ENCODE results near the gene ZNF485.
A peak's percentile ranks its signal among the peaks of the same experiment; 100 is the strongest.
"Not testable (repeated sequence)": the region's sequence is repeated elsewhere in the genome, so short reads cannot be mapped to it uniquely, and the experiment has no call there.

The ZNF485 gene

DNA sequence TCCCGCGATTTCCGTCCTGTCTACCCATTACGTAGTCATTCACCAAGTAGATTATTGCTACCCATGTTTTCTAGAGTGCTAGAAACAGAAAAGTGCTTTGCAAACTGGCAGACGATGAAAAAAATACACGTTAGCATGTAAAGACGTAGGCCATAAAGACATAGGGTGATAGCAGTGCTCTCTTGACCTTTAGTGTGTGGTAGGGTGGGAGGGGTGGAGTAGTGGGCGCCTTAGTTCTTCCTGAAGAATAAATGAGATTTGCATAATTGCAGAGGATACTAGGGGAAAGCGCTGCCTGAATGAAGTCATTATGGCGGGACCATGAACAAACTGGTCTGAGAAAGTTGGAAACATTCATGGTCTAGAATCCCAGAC, 948 bp downstream of the ZNF485 start:
- DNase-seq: no peak

DNA sequence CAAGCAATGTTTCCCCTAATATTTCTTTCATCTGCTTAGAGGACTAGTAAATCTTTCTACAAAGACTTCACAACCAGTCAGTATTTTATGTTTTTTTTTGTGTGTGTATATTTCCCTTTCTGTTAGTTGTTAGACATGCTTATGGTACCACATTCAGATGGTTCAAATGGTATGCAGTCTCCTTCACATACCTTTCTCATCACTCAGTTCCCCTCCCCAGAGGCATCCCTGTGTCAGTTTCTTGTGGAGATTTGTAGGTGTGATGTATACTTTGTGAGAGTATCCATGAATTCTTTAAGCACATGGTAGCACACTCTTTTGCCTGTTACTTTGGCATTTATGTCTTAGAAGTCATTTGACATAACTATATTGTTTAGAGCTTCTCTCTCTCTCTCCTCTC, 4.4 kb downstream of the ZNF485 start:
- DNase-seq: no peak

DNA sequence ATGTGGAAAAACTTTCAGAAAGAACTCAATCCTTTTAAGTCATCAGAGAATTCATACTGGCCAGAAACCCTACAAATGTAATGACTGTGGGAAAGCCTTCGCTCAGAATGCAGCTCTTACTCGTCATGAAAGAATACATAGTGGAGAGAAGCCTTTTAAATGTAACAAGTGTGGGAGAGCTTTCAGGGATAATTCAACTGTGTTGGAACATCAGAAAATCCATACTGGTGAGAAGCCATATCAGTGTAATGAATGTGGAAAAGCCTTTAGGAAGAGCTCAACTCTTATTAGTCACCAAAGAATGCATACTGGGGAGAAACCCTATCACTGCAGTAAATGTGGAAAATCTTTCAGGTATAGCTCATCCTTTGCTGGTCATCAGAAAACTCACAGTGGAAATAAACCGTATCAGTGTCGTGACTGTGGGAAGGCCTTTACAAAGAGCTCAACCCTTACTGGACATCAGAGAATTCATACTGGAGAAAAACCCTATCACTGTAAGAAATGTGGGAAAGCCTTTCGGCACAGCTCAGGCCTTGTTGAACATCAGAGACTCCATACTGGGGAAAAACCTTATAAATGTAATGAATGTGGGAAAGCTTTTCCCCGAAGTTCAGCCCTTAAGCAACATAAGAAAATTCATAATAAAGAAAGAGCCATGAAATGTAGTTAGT, 10.6 kb downstream of the ZNF485 start:
- DNase-seq: no peak

DNA sequence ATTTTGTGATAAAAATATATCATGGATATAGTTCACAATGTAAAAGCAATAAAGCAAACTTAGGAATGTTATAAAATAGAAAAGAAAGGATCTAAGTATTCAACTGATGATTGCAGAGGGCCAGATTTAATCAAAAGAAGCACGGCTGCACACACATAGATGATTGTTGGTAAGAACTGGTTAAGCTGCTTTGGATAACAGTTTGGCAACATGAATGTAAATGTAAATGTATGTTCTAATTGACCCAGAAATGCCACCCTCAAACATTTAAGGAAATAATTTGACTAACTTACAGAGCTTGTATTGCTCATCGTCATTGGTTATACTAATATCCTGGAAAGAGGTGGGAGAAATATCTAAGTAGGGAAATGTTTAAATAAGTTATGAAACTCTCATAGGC, 13.1 kb downstream of the ZNF485 start:
- no peak for DNase-seq

DNA sequence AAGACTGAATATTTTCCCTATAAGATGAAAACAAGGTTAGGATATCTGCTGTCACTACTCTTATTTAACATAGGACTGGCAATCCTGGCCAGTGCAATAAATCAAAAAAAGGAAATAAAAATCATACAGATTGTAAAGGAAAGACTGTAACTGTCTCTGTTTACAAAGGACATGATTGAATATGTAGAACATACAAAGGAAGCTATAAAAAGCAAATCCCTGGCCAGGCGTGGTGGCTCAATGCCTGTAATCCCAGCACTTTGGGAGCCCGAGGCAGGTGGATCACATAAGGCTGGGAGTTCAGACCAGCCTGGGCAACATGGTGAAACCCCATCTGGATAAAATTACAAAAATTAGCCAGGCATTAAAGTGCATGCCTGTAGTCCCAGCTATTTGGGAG, 15.8 kb downstream of the ZNF485 start:
- no peak for DNase-seq

DNA sequence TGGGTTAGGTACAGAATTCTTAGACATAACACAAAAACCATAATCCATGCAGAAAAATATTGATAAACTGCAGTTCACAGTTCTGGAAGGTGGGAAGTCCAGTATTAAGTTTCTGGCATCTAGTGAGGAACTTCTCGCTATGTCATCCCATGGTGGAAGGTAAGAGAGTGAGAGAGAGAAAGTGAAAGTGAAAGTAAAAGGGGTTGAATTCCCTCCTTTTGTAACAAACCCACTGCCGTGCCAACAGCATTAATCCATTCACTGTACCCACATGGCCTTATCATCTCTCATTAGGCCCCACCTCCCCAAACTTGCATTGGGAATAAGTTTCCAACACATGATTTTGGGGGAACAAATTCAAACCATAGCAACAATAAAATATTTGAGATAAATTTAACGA, 17.1 kb downstream of the ZNF485 start:
- DNase-seq: peak in 1 of 2 donors; percentile 46

DNA sequence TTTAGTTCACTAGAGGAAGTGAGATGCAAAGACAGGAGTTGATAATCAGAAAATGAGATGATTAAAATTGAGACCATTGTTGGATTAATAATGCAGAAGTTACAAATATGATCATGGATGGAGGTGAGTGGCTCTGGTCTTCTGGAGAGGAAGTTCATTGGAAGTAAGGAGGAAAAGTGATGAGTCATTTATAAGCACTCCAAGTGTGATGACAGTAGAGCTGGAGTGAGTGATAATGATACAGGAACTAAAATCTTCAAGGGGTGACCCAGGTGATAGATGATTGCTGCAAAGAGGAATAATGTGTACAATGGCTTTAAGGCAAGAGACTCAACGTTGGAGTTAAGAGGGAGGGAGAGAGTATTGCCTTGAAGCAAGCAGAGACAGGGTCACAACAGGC, 21.7 kb downstream of the ZNF485 start:
- DNase-seq: no peak

DNA sequence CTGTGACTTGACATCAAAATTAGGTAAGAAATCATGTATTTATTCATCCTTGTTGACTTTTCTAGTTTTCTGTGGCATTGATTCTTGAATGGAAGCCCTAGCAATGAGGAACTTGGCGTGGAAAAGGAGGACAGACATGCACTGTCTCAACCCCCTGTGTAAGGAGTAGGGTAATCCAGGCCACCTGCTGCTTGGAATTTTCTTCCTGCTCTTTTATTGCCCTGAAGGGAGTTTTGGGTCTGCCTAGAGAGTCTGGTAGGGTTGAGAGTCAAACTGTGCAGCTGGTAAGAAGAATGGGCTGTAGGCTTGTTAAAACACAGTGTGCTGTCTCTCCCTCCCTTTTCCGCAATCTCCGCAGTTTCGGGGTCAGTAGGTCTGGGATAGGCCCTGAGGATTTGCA, 22.7 kb downstream of the ZNF485 start:
- DNase-seq: no peak

DNA sequence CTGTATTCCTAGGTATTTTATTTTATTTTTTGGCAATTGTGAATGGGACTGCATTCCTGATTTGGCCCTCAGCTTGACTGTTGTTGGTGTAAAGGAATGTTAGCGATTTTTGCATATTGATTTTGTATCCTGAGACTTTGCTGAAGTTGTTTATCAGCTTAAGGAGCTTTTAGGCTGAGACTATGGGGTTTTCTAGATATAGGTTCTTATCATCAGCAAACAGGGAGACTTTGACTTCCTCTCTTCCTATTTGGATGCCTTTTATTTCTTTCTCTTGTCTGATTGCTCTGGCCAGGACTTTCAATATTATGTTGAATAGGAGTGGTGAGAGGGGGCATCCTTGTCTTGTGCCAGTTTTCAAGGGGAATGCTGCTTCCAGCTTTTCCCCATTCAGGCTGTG, 29.6 kb downstream of the ZNF485 start:
- not testable (repeated sequence) for DNase-seq

DNA sequence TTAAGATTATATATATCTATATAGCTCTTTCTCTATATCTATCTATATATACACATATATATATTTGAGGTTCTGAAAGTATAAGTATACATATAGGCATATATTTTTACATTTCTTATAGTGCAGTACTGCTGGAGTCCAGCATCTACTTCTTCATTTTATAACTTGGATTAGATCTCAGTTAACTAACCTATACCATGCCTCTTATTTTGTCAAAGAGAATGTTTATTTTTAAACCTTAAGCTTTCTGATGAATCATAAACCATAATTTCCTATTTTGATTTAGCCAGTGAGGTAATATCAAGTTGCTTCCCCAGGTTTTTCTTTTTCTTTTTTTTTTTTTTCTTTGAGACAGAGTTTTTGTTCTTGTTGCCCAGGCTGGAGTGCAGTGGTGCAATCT, 34.4 kb downstream of the ZNF485 start:
- no peak for DNase-seq

DNA sequence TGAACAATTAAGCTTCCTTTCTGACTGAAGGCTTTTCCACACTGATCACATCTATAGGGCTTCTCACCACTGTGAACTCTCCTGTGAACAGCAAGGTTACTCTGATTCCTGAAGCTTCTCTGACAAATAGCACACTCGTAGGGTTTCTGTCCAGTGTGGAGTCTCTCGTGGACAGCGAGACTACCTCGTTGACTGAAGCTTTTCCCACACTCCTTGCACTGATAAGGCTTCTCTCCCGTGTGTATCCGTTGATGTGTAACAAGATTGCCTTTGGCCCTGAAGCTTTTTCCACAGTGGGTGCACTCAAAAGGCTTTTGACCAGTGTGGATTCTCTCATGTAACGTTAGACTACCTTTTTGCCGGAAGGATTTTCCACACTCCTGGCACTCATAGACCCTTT, 38.0 kb downstream of the ZNF485 start:
- DNase-seq: no peak

DNA sequence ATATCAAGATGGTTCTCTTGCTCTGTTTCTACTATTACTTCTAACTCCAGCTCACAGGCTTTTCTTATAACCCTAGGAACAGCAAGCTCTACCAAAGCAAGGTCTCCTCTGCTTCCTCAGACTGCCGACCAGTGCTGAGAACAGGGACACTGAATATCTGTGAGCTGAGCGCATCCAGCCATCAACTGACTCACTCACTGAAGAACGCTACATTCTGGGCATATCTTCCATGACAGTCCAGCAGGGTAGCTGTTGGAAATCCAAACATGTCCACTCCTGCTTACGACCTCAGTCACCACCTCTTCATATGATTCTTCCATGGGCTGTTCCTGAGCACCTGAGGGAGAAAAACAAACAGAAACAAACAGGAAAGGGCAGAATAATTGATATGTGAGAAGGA, 39.6 kb downstream of the ZNF485 start:
- DNase-seq: no peak

DNA sequence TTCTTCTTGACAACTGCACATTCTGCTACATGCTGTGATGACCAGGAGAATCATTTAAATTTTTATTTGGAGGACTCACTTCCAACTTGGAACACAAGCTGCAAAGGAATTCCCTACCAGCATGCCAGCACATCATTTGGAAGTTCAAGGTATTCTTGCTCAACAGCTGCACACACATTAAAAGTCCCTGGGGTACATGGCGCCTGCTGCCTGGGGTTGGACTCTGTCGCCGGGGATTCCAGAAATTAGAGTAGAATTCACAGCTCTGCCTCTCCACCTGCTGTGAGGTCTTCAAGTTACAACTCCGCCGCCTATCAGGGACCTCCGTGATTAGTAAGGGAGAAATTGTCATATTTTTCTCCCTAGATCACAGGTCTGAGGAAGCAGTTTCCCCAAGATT, 41.3 kb downstream of the ZNF485 start:
- no peak for DNase-seq

DNA sequence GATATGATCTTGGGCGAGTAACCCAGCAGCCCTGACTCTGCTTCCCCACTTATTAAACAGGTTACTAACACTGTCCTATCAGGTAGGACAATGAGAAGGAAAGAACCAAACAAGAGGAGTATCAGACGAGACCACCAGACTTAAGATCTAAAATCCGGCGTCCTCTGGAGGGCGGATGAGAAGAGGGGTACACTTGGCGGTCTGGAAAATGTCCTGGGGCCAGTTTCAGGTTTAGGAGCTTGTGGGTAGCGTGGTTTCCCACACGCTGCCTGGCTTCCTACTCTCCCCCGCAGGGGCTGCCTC, 41.8 kb downstream of the ZNF485 start:
- DNase-seq: no peak

DNA sequence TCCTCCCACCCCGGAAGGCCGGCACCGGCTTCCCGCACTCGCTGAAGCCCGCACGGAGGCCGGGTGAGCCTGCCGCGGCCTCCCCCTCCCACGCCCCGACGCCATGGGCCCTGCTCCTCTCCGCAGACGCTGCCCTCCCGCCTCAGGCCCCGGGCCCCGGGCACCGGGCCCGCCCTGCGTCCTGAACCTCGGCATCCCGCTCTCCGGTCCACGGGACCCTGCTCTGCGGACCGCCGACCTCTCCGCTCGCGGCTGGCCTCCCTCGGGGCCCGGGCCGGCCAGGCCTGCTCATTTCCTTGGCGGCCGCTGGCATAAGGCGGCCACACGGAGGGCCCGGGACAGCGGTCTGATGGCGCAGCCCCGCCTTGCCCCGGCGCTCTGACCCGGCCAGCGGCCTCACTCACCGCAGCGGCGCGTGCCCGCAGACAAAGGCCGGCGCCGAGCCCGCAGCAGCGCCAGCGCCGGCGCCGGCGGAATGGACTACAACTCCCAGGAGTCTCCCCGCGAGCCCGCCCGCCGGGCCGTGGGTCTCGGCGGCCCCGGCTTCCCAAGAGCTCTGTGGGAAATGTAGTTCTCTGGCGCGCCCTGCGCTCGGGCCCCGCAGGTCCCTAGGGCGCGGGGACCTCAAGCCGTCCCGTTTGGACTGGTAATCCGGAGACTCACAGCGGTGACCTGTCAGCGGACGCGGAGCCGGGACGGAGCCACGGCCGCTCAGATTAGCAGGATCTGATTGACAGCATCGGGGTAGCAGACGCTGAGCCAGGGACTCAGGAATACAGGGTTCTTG, 42.4 kb downstream of the ZNF485 start, which contains the start of gene ZNF32:
ZNF32 (minus strand) TSS at position 484 of the 787 bp plus-strand sequence. CDS start 2,748 bp downstream, outside the sequence.
- DNase-seq: peak; percentile 80 to 87

DNA sequence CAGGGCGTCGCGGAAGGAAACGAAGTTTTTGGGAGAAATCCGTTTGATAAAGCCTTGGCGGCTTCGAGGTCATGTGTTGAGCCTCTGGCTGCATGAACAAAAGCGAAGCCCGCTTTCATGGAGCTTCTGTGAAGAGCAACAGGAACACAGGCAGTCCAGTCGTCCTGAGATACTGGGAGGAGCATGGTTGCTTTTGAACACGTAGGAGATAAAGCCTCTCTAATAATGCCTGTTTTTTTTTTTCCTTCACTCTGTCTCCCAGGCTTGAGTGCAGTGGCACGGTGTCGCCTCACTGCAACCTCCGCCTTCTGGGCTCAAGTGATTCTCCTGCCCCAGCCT, 42.9 kb downstream of the ZNF485 start:
- no peak for DNase-seq

DNA sequence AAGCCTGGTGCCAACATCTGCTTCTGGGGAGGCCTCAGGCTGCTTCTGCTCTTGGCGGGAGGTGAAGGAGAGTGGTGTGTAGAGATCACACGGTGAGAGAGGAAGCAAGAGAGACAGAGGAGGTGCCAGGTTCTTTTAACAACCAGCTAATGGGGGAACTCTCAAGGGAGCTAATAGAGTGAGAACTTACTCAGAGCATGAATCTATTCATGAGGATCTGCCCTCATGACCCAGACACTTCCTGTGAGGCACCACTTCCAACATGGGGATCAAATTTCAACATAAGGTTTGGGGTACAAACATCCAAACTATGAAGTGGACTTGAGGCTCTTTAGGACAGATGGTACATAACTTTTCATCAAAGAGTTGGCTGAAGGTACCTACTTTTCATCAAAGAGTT, 47.5 kb downstream of the ZNF485 start:
- DNase-seq: no peak

DNA sequence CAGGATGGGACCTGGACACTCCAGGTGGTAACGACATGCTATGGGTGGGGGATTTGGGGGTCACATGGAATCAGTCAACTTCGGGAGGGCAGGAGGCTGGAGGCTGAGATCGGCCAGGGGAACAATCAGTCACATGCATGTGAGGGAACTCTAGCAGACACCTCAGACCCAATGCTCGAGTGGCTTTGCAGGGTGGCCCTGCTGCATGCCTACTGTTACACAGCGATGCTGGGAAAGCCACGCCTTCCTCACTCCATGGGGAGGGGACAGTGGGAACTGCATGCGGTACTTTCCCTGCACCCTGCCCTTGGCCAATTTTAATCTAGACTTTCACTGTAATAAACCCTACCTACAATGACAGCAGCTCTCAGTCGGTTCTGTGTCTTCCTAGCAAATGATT, 49.1 kb downstream of the ZNF485 start:
- DNase-seq: no peak

DNA sequence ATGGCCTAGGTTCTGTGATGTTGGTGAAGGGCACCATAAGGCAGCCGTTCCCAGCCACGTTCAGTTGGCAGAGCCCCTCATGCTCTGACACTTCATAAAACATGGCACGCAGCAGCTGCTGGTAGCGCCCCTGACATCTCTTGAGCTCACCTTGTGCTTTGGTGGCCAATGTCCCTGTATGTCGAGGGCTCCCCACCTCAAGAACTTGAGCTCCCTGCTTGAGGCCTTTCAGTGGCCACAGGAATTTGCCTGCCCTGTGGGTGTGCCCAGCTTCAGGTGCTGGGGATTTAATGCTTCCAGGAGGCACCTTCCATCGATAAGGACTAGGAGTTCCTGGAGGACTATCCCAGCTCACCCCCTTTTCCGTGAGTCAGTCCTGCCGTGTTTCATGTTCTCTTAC, 52.0 kb downstream of the ZNF485 start:
- DNase-seq: no peak

DNA sequence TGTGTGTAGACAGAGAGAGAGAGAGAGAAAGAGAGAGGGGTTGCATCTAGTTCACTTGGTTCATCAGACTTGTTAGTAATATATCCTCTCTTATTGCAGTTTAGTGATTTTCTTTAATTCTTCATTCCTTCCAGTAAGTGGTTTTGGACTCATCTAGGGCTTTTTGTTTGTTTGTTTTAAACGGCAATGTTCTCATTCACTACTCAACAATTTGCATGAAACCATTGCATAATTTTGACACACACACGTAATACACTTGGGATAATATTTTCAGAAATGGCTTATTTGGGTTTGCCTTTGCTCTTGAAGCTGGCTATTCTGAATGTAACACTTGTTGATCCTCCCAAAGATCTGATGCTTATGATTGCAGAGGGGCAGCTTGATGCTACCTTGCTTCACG, 58.8 kb downstream of the ZNF485 start:
- no peak for DNase-seq

DNA sequence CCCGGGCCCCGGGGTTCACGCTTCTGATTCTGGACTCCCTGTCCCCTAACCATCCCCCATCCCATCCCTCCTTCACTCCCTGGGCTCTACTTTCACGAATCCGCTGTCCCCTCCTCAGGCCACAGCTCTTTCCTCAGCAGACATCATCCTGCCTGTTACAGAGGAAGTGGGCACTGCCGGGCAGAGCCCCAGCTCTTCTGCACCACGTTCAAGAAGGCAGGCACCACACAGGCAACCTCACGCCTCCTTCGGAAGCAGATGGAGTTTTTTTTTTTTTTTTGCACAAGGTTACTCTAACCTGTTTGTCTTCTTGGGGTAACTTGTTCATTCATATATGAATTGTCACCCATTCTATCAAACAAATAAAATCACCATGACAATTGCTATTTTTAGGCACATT, 60.3 kb downstream of the ZNF485 start:
- DNase-seq: no peak

DNA sequence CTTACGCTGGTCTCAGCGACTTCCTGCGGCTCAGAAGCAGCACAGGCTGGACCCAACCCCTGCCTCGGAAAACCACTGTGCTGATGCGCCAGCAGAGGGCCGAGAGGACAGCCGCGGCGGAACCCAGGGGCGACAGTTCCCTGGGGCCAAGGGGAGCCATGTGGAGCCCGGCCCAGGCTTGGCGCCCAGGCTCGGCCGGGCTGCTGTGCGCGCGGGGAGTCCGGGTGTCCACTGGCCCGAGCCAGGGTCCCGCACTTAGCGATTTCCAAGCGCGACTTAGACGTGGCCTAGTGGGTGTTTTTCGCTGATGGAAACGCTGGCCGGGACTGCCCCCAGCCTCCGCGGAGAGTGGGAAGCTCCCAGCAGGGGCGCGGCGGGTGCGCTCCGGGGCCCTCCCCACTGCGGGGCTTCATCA, 61.1 kb downstream of the ZNF485 start:
- no peak for DNase-seq

Data from CD4-positive, alpha-beta T cell treated with Interferon alpha-2 for 1 hour (primary cell).